Mucosa of stomach (tissue), 1 donor: ENCODE measurements around the gene SMIM31.

Source experiments
- H3K27me3 ChIP-seq: one replicate; pipeline ENCODE4 v1.7.0; 2013; ENCODE audit warnings: mild to moderate bottlenecking, low read length; ENCODE audit not compliant: control insufficient read depth, insufficient read depth
- H3K36me3 ChIP-seq: one replicate; pipeline ENCODE4 v1.7.0; 2013; ENCODE audit warnings: low read length; ENCODE audit not compliant: control insufficient read depth, insufficient read depth
- H3K4me1 ChIP-seq: one replicate; pipeline ENCODE4 v1.7.0; 2013; ENCODE audit warnings: mild to moderate bottlenecking, low read length; ENCODE audit not compliant: control insufficient read depth, insufficient read depth
- H3K4me3 ChIP-seq: one replicate; pipeline ENCODE4 v1.7.0; 2013; ENCODE audit warnings: low read length
- H3K9ac ChIP-seq: one replicate; pipeline ENCODE4 v1.7.0; 2013; ENCODE audit warnings: mild to moderate bottlenecking, low read length, moderate library complexity
- H3K9me3 ChIP-seq: one replicate; pipeline ENCODE4 v1.7.0; 2013; ENCODE audit warnings: mild to moderate bottlenecking, low read length, moderate library complexity; ENCODE audit not compliant: control insufficient read depth
- donor health status: Pancreatic carcinoma.

Gene SMIM31

DNA sequence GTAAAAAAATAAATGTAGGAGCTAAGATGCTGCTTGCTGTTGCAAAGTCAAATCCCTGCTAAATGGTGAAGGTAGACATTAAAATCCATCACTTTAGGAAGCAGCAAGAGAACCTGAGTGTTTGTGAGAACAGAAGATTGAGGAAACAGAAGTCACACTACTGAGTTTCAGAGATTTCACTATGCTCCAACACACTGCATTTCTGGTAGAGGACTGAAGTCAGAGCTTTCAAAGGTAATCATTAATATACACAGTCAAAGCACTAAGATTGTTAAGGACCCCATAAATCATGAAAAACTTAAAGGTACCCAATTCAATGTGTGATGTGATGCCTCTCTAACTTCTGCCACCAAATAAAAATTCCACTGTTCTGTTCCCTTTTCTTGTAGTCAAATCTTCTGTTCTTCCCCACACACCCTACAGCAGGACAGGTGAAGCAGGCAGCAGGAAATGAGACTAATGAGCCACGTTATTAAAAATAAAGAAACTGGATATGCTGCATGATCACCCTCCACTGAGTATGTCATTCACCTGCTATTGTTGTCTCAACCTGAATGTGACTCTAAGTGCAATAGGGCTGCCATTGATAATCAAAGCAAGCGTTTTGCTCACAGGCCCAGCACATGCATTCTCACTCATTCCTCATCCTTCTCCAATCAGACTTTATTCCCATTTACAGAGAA, 94.2 kb downstream of the SMIM31 start:
- H3K36me3 ChIP-seq = no peaks in the 10 kb centered on the region
- no peak overlapping the region for H3K9ac ChIP-seq
- H3K4me3 ChIP-seq = no peak overlapping the region
- H3K4me1 ChIP-seq = no peaks in the 10 kb centered on the region
- H3K27me3 ChIP-seq = no peaks in the 10 kb centered on the region
- no peaks in the 10 kb centered on the region for H3K9me3 ChIP-seq
